ENCODE data around the gene ST7L. TPM values are rescaled to one million over a fixed set of nuclear protein-coding genes. Genes with fewer than 3 reads are reported as not detected.

Gene ST7L
- total and polyA plus RNA-seq, 9 of the 15 experiments (the other 6 are each of a cell fraction or from before 2014, with no cell fraction given): 9.0 to 32.5 (median 26.6) TPM

DNA sequence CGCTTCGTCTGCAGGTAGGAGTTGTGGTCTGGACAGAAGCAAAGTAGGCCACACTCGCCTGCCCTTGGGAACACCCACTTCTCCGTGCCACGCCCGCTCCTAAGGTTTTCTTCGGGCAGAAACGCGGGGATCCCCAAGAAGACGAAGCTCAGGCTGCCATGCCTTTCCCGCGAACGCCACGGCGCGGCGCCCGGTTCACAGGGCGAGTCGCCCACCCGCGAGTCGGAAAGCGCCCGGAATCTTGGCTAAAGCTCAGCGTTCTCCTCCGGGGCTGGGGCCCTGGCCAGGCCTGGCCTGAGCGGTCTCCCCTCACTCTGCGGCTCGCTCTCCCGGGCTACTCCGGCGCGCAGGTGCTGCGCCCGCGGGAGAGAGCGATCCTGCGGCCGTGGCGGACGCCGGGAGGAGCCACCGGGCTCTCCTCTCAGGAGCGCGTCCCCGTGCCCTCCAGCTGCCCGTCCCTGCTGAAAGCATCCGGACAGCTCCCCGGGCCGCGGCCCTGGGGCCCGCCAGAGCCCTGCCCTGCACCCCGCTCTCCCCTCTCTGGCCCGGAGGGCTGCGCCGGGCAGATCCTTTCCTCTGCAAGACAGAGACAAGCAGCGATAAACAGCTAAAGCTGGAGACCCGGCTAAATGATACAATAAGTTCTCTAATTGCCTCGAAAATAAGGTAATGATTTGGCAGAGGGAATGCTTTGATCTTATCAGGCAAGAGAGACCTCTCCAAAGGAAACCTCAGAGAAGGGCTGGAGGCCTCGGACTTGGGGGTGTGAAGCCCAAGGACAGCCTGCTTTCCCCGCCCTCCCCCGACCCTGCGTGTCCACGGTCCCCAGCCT lies 116.9 kb downstream of the ST7L start (continued):
- peak; percentile 26; the same call in 1 of the 2 replicates for TF ChIP-seq ZBTB7A (IDR thresholded peaks at IDR 0.05; ENCODE audit: borderline replicate concordance, control insufficient read depth, low read depth, low read length)
- peak; percentile 67; the same call in 1 of the 2 replicates for TF ChIP-seq ZNF263 (CRISPR knock-in tag; IDR thresholded peaks at IDR 0.05; ENCODE audit: borderline replicate concordance)
- peak; percentile 56 to 84 for TF ChIP-seq RAD21 (CRISPR knock-in tag; conservative IDR thresholded peaks at IDR 0.05 in 1 of 2, IDR thresholded peaks at IDR 0.05 in 1 of 2)
- no peak for TF ChIP-seq ZNF354B (CRISPR knock-in tag; IDR thresholded peaks at IDR 0.05)
- 0 out of 2 replicates have a peak, but pooled peaks have one; percentile 56 for TF ChIP-seq MTA3 (IDR thresholded peaks at IDR 0.05; ENCODE audit: borderline replicate concordance)
- TF ChIP-seq, protein P1, sequence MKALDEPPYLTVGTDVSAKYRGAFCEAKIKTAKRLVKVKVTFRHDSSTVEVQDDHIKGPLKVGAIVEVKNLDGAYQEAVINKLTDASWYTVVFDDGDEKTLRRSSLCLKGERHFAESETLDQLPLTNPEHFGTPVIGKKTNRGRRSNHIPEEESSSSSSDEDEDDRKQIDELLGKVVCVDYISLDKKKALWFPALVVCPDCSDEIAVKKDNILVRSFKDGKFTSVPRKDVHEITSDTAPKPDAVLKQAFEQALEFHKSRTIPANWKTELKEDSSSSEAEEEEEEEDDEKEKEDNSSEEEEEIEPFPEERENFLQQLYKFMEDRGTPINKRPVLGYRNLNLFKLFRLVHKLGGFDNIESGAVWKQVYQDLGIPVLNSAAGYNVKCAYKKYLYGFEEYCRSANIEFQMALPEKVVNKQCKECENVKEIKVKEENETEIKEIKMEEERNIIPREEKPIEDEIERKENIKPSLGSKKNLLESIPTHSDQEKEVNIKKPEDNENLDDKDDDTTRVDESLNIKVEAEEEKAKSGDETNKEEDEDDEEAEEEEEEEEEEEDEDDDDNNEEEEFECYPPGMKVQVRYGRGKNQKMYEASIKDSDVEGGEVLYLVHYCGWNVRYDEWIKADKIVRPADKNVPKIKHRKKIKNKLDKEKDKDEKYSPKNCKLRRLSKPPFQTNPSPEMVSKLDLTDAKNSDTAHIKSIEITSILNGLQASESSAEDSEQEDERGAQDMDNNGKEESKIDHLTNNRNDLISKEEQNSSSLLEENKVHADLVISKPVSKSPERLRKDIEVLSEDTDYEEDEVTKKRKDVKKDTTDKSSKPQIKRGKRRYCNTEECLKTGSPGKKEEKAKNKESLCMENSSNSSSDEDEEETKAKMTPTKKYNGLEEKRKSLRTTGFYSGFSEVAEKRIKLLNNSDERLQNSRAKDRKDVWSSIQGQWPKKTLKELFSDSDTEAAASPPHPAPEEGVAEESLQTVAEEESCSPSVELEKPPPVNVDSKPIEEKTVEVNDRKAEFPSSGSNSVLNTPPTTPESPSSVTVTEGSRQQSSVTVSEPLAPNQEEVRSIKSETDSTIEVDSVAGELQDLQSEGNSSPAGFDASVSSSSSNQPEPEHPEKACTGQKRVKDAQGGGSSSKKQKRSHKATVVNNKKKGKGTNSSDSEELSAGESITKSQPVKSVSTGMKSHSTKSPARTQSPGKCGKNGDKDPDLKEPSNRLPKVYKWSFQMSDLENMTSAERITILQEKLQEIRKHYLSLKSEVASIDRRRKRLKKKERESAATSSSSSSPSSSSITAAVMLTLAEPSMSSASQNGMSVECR (CRISPR knock-in tag; IDR thresholded peaks at IDR 0.05): peak; percentile 58
- TF ChIP-seq POLR3G (IDR thresholded peaks at IDR 0.05; ENCODE audit: extremely low read depth, insufficient read length, insufficient replicate concordance): no peak
- TF ChIP-seq ZBTB1 (CRISPR knock-in tag; IDR thresholded peaks at IDR 0.05; ENCODE audit: borderline replicate concordance, low read depth): no peak
- TF ChIP-seq ESRRA (IDR thresholded peaks at IDR 0.05; ENCODE audit: borderline replicate concordance, low read depth): 0 out of 2 replicates have a peak, but pooled peaks have one; percentile 33
- TF ChIP-seq, protein P2, sequence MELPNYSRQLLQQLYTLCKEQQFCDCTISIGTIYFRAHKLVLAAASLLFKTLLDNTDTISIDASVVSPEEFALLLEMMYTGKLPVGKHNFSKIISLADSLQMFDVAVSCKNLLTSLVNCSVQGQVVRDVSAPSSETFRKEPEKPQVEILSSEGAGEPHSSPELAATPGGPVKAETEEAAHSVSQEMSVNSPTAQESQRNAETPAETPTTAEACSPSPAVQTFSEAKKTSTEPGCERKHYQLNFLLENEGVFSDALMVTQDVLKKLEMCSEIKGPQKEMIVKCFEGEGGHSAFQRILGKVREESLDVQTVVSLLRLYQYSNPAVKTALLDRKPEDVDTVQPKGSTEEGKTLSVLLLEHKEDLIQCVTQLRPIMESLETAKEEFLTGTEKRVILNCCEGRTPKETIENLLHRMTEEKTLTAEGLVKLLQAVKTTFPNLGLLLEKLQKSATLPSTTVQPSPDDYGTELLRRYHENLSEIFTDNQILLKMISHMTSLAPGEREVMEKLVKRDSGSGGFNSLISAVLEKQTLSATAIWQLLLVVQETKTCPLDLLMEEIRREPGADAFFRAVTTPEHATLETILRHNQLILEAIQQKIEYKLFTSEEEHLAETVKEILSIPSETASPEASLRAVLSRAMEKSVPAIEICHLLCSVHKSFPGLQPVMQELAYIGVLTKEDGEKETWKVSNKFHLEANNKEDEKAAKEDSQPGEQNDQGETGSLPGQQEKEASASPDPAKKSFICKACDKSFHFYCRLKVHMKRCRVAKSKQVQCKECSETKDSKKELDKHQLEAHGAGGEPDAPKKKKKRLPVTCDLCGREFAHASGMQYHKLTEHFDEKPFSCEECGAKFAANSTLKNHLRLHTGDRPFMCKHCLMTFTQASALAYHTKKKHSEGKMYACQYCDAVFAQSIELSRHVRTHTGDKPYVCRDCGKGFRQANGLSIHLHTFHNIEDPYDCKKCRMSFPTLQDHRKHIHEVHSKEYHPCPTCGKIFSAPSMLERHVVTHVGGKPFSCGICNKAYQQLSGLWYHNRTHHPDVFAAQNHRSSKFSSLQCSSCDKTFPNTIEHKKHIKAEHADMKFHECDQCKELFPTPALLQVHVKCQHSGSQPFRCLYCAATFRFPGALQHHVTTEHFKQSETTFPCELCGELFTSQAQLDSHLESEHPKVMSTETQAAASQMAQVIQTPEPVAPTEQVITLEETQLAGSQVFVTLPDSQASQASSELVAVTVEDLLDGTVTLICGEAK (IDR thresholded peaks at IDR 0.05): no peak
- TF ChIP-seq, protein P2 (CRISPR knock-in tag; IDR thresholded peaks at IDR 0.05): no peak
- TF ChIP-seq EZH2 (IDR thresholded peaks at IDR 0.05; ENCODE audit: borderline replicate concordance, low read depth, low read length): 0 out of 2 replicates have a peak, but pooled peaks have one; percentile 10

Data from K562 (cell line).